Activated T-cell treated with anti-CD3 and anti-CD28 coated beads, Interleukin-2, amount 50 U/mL, for 48 hours (primary cell): ENCODE data around the gene UPP2.

Experiments used
- DNase-seq, 2 experiments: peaks; one replicate each; pipeline ENCODE4 v3.0.0-alpha.2; 2020

Gene UPP2

DNA sequence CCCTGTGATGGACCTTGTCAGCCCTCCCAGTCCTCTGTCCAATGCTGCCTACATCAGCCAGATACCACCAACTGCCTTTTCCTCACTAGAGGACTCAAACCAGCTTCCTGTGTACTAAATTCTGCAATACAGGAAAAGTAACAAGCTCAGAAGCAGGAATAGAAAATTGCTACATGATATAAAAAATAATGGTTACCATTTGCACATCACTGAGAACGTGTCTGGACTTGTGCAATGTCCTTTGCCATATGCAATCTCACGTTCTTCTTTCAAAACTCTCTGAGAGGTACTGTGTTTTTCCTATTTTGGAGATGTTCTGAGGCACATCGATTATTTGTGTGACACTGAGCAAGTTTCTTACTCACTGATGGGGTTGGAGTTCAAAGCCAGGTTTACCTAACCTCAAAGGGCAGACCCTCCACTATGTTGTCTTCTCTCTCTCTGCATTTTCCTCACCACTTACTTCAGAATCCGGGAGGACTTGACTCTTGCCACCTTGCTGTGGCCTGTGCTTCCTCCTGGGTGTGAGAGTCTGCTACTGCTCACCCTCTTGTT is 12.1 kb downstream of the UPP2 start:
- no peak for DNase-seq

DNA sequence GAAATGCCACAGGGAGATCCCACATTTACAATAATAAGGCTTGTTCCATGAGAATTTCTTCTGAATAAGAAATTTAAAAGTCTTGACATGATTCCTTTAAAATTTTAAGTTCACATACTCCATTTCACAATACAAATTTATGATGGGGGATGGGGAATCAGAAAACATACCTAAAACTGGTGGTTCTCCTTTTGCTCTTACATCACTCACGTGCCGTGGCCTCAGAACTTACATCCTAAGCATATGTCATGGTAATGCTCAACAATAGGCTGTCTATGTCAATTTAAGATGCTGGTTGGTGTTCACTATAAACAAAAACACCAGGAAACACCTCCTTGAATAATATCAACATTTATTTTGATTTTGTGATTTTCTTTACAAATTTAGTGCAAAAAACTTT is 12.8 kb downstream of the UPP2 start:
- no peak for DNase-seq

DNA sequence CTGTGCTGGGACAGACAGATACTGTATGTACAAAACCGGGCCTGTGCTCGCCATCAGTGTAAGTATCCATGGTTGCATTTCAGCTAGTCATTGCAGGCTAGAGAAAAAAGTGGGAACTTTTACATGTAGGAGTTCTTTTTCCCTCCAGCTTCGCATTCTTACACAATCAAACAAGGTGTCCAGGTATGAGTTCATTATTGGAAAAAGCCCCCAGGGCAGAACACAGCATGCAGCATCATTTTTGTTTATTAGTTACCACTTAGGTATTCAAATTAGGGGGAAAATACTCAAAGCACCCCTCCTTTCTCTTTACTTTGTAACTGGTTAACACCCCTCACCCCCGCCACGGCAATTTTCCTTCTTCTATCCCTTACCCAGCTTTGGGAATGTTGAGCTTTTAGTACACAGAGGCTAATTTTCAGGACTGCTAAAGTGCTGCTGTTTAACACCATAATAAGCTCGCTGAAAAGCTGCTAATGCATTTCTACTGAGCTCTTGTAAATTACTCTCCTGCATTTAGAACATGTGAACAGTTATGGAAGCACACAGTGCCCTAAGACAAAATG is 13.6 kb downstream of the UPP2 start:
- DNase-seq: no peak

DNA sequence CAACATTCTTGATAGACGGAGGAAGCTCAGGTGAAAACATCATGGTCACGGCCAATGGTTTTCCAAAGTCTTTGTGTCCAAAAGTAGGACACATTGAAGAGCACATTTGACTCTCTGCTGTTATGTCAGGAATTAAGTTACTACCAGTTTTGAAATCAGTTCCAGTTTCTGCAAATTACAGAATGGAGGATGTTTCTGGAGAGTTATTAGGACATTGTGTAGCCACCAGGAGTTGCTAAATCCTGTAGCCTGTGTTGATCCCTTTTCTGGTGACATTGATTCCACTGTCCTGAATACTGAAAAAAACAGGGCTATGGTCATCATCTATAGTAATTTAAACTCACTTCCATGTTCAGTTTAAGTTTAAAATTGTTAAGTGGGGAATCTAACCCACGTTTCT is 15.3 kb downstream of the UPP2 start:
- no peak for DNase-seq

DNA sequence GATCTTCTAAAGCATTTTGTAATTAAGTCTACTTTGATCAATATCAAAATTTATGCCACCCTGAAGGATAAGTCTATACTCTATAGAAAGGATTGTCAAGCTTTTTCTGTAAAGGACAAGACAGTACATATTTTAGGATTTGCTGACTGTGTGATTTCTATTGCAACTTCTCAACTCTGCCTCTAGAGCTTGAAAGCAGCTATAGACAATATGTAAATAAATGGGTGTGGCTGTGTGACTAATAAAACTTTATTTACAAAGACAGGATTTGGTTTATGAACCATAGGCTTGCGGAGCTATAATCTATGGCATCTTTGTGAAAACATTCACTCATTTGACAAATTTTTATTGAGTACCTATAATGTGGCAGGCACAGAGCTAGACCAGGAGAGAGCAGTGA is 18.4 kb downstream of the UPP2 start:
- no peak for DNase-seq

DNA sequence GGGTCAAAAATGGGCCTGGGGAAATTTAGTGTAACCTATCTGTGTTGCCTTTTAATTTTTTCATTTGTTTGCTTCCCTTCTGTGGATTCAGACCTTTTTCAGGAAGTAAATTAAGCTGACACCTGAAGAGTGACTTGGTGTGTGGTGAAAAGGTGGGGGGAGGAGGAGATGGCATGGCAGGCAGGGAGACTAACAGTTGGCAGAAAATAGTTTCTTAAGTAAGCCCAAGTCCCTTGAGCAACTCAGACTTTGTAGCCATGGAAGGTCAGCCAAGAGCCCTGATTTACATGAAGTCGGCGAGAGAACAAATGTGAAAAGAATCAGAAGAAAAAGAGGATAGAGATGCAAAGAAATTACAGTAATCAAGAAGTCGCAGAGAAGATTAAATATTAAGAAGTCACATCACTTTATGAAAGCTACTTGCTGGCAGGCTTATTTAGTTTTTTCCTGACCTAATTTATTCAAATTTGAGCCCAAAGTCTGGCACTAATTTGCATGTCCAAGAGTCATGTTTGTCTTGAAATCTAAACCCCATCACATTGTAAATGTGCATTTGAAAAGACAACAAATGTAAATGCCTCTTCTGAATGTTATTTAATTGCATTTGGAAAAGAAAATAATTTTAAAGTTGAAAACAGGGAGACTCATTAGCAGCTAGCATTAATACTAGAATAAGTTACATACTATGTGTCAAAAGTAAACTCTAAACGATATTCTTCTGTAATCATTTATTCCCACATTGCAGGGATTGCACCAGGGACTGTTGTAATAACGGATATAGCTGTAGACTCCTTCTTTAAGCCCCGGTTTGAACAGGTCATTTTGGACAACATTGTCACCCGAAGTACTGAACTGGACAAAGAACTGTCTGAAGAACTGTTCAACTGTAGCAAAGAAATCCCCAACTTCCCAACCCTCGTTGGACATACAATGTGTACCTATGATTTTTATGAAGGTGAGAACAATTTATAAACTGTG is 19.3 kb downstream of the UPP2 start:
- DNase-seq: no peak

DNA sequence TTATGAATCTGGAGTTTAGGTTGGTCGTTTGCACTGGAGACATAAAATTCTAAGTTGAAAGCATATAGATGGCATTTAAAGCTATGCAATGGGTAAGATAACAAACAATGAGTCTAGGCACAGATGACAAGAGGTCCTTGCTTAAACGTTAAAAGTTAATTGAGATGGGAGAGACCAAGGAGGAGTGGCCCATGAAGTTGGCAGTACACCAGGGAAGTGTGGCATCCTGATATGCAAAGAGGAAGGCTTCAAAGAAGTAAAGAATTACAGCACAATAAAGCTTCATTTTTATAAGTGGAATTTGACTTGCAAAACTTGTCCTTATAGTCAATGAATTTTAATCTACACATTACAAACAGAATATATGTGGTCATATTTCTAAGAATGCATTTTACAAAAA is 23.2 kb downstream of the UPP2 start:
- DNase-seq: no peak

DNA sequence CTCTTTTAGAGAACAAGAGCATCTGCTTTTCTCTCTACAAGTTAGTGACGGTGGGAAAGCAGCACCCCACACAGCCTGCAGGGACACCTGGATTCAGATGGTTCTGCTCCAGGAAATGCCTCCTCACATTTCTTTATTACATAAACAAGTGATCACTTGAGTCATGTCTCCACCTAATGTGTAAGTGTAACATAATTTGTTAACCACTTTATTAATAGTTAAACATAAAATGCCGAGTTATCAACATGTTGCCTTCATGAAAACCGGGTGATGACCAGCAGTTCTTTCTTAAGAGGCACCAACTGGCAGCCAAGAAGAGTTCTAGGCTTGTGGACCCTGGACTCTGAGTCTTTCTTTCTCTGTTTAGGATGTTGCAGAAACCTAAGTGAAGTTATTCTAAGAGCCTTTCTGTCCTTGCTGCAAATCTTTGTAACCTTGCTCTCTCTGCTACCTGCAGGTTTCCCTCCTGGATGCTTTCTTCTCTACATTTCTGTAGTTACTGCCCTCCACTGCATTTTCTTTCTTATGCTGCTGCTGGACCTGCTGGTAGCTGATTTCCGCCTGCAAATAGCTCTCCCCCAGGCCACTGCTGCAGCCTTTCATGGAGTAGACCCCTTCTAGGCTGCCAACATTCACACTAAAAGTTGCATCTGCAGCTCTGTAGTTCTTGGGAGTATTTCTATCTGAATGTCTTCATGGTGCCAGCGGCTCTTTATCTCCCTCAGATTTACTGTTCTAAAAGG is 24.3 kb downstream of the UPP2 start:
- DNase-seq: no peak

DNA sequence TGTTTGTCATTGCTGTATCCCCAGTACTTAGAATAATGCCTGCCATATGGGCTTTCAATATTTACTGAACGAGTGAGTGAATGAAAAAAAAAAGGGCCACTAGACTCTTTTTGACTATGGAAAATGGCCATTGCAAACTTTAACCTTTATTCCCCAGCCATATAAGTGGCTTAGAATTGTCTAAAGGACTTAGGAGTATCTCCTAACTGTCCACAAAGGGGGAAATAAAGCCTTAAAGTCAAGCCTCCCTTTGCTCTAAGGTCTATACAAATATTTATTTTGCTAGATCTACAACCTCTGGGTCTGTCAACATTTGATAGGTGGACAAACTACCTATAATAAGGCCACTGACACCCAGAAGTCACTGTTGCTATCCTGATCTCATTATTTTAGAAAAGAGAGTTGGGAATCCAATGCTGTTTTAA is 25.7 kb downstream of the UPP2 start:
- DNase-seq: no peak

DNA sequence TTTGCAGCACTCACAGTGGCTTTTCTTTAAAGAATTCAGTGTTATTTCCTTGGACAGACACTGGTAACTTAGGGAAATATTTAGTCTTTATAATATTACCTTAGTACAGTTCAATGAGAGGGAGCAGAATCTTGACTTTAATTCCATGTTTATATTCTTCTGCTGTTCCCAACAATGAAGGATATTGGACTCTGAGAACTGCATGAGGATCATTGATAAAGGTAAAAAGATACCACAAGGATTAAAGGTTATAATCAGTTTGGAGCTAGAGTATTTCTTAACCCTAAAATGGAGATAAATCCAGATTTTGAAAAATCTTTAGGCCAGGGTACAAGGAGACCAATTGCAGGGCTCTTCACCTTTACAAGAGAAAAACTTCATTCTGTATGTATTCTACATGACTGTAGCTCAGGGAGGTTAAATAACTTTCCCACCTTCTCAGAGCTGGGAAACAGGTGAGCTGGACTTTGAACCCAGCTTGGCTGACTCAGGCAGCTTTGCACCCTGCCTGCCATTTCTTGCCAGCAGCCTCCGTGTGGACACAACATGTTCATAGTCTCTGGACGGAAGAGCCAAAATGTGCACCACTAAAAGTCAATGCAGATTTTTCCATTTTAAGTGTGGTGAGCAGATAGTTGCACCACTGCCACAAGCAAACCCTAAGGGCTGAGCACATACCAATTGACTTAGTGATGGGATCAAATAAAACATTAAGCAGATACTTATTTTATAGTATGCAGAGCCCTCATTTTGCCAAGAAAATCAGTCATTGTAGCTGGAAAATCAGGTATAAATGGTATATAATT is 26.7 kb downstream of the UPP2 start:
- no peak for DNase-seq

DNA sequence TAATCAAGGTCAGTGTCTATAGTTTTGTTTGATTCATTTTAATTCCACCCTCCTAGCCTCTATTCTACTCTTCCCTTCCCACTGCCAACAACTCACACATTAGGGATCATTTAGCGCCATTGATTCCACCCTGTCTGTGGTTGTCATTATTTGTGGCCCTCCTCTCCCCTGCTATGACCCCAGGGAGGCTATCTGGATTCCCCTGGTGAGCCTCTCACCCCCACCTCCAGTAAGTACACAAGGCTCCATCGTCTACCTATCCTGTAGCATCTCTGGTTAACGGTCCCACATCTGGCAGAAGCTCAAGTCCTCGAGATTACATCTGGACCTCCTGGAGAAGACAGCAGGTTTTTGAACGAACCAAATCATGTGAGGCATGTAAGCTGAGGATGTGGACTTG is 27.4 kb downstream of the UPP2 start:
- no peak for DNase-seq

DNA sequence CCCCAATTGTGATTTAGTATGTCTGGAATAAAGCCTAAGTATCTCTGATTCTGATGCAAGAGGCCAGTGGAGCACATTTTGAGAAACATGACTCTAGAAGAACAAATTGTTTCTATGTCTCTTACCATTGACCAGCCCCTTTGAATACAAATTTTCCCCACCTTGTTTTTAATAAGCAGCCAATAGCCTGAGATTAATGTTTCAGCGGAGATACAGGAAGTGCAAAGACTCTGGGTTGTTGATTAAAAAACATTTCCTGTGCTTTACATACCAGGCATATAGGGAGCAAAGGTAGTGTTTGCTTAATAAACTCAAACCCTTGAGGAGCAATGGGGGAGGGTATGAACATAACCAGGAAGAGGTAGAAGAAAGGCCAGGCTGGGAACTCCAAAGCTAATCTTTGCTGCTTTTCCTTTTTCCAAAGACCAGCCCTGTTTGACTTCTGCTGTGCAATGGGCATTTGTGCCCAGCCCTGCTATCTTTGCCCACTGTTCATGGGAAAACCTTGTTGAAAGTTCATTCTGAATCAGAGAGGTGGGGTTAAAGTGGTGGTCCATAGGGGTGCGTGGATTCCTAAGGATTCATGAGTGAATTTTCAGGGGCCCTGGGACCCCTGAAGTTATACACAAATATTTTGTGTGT is 29.3 kb downstream of the UPP2 start:
- no peak for DNase-seq

DNA sequence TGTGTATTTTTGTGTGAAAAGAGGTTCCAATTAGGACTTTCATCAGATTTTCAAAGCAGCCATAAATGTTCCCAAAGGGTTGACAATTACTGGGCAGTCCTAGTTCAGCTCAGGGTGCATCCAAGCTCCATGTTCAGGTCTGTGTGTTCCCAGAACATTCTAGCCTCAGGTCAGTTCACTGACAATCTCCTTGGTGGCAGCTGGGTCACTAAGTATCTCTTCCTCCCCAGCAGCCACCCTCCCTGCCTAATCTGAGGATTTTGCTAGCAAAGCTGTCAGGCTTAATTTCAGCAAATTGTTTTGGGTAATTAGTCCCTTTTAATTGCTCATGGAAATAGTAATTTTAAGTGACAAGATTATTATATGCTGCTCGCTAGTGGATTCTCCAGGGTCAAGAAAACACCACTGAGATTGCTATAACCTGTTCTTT is 29.8 kb downstream of the UPP2 start:
- DNase-seq: no peak

DNA sequence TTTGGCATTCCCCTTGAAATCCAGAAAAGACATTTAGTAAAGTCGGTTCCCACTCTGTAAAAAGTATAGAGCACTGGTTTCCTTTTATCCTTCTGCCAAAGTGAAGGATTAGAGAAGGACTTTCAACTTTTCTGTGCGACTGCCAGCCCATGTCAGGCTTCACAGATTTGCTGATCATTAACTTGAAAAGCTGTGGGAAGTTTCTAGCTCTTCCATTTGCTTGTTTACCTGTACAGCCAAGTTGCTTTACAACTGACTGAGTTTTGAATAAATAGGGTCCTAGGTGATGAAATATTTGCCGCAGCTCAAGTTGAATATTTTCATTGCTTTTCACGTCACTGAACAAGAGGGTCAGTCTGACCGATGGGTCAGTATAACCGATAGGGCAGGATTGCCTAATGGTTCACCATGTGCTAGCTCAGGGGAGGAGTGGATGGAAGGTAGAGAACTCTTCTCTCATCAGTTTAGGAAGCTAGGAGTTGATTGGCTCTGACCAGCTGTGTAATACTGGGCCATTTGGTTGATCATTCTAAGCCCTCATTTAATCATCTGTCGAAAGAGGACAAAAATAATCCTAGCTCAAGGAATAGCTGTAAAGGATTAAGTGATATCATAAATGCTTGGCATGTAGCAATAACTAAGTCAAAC is 30.4 kb downstream of the UPP2 start:
- DNase-seq: no peak

DNA sequence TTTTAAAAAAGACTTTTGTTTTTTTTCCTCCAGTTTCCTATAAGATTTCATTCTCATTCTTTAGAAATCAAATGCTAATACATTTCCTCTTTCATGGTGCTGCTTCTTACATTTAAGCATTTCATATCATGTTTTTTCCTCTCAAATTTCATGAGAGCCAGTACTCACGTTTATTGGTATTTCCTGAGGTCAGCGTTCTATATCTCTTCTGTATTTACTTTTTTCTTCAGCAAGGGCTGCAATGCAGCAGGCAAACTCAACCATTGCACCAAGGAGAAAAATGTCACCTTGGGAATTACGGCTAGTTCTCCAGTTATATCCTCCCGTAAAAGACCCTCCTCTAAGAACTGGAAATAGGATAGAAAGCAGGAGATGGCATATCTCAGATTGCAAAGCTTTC is 32.4 kb downstream of the UPP2 start:
- no peak for DNase-seq

DNA sequence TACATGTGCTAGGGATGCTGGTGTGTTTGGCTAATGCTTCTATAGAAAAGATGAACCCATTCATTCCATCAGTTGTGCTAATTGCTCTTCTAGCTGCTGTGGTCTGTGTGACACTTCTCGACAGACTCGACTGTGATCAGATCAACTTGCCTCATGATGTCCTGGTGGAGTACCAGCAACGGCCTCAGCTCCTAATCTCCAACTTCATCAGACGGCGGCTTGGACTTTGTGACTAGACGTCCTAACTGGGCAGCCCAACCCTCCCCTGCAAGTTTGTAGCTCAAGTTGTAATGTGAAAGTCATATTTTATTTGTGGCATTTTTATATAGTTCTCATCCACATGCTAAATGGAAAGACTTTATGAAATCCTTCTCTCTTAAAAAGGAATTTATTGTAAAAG is 33.0 kb downstream of the UPP2 start:
- DNase-seq: no peak

DNA sequence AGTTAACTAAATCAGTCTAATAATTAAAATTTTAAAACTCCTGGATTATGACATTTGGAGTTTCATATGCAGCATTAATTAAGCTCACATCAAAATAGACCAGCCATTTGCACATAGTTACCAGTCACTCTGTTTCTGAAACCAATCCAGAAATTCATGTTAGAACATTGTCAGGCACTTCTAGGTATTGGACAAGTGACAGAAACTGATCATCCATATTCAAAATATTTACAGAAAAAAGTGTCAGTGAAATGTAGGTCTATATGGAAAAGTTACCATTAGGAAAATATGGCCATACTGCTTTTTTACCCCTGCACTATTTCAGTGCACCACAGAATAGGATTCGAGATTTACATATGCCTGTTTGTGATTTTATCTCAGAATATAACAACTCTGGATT is 33.4 kb downstream of the UPP2 start:
- DNase-seq: no peak

DNA sequence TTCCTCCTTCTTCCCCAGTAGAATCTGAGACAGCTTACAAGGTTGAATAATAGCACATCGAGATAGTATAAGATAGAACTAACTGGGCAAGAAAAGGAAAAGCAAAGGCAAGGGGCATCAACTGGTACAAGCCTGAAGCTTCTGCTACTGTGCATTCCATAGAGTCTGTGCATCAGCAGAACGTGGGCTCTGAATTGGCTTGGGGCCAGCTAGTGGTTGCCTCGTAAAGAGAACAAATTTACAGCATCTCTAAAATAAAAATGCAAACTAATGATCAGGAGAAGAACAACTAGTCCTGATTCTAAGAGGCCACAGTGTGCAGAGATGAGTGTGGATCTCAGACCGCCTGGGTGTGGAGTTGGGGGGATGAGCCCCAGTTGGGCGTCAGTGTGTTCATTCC is 36.6 kb downstream of the UPP2 start:
- DNase-seq: no peak

DNA sequence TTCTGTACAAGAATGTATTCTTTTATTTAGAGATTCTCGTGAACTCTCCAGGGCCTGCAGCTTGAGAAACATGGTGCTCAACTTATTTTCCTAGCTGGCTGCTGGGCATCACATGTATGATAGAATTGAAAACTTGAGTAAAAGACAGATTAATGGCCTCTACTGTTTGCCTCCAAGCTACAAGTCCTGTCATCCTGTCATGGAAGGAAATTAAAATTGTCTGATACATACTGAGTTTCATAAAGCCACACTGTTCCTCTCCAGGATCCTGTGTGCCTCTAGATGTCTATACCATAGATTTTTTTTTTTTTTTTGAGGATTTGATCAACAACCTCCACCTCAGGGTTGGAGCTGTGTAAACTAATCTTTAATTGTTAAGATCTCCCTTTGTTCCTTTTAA is 38.5 kb downstream of the UPP2 start:
- no peak for DNase-seq

DNA sequence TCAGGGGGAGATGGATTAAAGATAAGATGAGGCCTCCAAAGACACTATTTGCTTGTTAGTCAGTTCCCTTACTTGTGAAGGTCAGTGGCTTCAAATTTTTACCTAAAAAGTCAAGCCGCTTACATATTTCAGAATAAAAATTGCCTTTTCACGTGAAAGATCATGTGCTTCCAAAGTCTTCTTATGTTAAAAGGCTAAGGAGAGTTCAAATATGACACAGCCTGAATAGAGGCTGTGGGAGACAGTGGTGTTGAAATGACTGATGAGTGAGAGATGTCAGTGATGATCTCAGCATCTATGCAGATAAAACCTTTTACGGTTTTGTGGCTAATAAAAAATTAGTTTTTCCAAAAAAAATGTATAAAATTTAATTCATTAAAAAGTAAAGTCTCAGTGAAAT is 40.5 kb downstream of the UPP2 start:
- DNase-seq: no peak

DNA sequence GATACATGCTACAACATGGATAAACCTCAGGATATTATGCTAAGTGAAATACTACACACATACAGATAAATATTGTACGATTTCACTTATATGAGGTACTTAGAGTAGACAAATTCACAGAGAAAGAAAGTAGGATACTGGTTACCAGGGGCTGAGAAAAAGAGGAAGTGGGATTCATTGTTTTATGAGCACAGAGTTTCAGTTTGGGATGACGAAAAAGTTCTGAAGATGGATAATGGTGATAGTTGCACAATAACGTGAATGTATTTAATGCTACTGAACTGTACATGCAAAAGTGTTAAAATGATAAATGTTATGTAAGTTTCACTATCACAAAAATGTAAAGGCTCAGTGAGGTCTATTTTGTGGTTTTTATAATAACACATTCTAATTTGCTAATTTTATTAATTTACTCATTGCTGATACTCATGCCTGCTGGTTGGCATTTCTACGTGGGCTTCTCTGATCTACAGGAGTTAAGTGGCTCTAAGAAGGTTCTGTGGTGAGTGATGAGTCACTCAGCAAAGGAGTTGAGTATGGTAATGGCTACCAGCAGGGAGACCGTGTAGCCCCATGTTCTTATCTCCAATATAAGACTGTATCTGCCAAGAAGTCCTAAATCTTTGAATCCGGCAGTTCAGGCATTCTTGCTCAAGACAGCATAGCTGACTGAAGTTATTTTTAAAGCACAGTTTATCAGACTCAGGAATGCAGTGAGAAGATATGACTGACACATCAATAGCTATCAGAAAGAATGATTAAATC is 41.1 kb downstream of the UPP2 start:
- no peak for DNase-seq
